BLaER1 (cell line): ENCODE measurements around the gene SLC22A23.
"Not testable (repeated sequence)": the region's sequence is repeated elsewhere in the genome, so short reads cannot be mapped to it uniquely, and the experiment has no call there.

ENCODE experiments used
- H3K27ac ChIP-seq: shearing (Covaris generic); formaldehyde crosslinking; 2 replicates; pipeline ENCODE4 v1.8.1; 2022
- H3K27me3 ChIP-seq: shearing (Covaris generic); formaldehyde crosslinking; 2 replicates; pipeline ENCODE4 v1.8.1; 2022
- H3K36me3 ChIP-seq: shearing (Covaris generic); formaldehyde crosslinking; 2 replicates; pipeline ENCODE4 v1.8.1; 2022
- H3K4me1 ChIP-seq: shearing (Covaris generic); formaldehyde crosslinking; 2 replicates; pipeline ENCODE4 v1.8.1; 2022
- H3K4me2 ChIP-seq: shearing (Covaris generic); formaldehyde crosslinking; 2 replicates; pipeline ENCODE4 v1.8.1; 2022
- H3K4me3 ChIP-seq: shearing (Covaris generic); formaldehyde crosslinking; 2 replicates; pipeline ENCODE4 v1.8.1; 2022
- H3K9ac ChIP-seq: shearing (Covaris generic); formaldehyde crosslinking; 2 replicates; pipeline ENCODE4 v1.8.1; 2022
- H3K9me3 ChIP-seq: shearing (Covaris generic); formaldehyde crosslinking; 2 replicates; pipeline ENCODE4 v1.8.1; 2022
- H4K20me1 ChIP-seq: shearing (Covaris generic); formaldehyde crosslinking; 2 replicates; pipeline ENCODE4 v1.8.1; 2022
- Cebpa-rat ChIP-seq: shearing (Covaris generic); IDR thresholded peaks from 2 replicates; pipeline ENCODE4 v1.8.1; 2022

SLC22A23 gene

DNA sequence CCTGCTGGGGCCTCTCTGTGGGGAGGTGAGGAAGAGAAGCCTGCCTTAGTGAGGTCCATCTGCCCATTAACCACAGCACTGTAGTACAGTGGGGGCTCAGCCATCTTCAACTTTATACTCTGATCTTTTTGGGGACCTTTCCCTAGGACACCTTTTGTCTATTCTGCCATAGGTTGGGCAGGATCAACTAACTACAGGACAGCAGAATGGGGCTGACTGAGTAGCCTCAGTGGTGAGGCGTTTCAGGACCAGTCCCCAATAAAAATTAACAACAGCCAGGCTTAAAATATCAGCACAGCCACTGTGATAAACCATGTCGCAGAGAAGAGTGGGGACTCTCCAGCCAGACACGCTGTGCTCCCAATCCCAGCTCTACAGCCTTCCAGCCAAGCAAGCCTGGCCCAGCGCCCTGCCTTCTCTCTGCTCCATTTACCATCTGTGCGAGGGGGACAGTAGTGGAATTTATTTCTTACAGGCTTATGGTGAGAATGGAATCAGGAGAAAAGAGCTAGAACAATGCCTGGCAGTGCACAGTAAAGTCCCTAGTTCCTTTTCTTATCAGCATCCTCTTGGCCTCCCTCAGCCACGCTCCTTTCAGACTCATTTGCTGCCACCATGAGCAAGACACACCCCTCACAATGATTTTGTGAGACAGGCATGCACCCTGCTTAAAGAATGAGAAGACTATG lies 75.5 kb downstream of the SLC22A23 start:
- Histone ChIP-seq H3K9ac (no peak overlapping the region), H3K27ac (no peak overlapping the region), H3K4me1 (peaks cover 41% of the 10 kb centered on the region), H3K27me3 (no peaks in the 10 kb centered on the region), H3K4me2 (no peak overlapping the region), H3K36me3 (no peaks in the 10 kb centered on the region; the same call in 1 of the 2 replicates), H3K9me3 (no peaks in the 10 kb centered on the region), H3K4me3 (no peak overlapping the region), H4K20me1 (no peaks in the 10 kb centered on the region)
- TF ChIP-seq Cebpa-rat, result no peak

DNA sequence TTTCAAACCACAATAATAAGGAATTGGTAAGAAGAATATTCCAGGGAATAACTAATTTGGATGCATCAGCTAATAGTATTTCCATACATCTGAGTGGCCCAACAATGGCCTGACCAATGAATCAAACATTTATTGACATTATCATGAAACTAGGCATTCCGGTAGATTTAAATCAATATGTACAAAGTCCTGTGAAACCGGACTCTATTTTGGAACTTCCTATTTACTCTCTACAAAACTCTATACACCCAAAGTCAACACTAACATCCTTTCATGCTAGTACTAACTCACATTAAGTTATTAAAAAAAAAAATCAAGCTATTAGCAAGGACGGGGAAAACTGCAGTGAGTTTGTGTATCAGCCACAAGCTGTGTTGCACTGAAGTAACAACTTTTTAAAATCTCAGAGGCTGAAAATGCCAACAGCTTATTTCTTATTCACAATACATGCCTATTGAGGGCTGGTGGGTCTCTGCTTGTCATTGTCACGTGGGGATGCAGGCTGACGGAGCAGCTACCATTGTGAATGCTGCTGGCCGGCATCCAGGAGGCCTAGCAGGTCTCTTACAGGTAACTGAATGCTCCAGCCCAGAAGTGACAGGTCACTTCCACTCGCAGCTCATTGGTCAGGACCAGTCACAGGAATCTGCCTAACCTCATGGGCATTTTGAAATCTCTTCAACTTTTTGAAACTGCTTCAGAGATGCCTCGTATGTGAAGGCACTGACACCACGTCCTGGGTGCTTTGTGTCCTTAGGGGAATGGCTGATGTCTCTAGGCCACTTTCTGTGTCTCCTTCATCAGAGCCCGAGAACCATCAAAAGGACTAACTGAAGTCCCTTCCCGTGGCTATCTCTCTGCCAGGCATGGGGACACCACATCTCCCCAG lies 76.3 kb downstream of the SLC22A23 start:
- Histone ChIP-seq H3K27ac (no peak overlapping the region), H4K20me1 (no peaks in the 10 kb centered on the region), H3K4me1 (peaks cover 40% of the 10 kb centered on the region), H3K4me2 (no peak overlapping the region), H3K36me3 (no peaks in the 10 kb centered on the region), H3K9me3 (no peaks in the 10 kb centered on the region), H3K9ac (no peak overlapping the region), H3K4me3 (no peak overlapping the region), H3K27me3 (no peaks in the 10 kb centered on the region)
- no peak for TF ChIP-seq Cebpa-rat

DNA sequence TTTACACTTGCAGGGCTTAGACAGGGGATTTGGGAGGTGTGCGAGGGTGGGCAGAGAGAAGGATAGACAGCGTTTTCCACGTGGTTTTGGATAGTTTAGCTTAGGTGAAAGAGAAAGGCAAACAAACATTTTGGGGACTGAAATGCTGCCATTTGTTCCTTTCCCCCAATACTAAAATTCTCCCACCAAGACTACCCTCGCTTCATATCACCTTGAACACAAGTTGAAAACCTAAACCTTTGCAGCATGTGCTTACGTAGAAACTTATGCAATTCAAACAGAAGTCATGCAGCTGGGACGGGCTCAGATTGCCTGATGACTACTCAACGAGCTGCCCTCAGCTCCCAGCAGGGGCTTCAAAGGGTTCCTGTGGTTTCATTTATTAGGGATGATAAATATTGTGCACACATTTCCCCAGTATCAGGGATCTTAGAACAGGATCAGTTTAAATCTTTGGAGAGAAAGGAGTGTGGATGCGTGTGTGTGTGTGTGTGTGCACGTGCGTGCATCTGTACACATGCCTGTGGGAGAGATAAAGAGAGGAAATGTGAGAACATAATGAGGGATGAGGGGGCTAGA lies 77.3 kb downstream of the SLC22A23 start:
- no peaks in the 10 kb centered on the region for H3K36me3 ChIP-seq
- peak overlapping the region; percentile 59 for H3K4me2 ChIP-seq
- no peak overlapping the region for H3K4me3 ChIP-seq
- H3K27ac ChIP-seq, result no peak overlapping the region
- no peaks in the 10 kb centered on the region for H3K9me3 ChIP-seq
- no peaks in the 10 kb centered on the region for H4K20me1 ChIP-seq
- H3K4me1 ChIP-seq, result peaks cover 33% of the 10 kb centered on the region
- no peak overlapping the region for H3K9ac ChIP-seq
- no peaks in the 10 kb centered on the region for H3K27me3 ChIP-seq
- TF ChIP-seq Cebpa-rat, result no peak

GRCh38 chr6:3378808-3379207 lies 78.0 kb downstream of the SLC22A23 start:
- not testable (repeated sequence) for H3K9me3 ChIP-seq, H3K27me3 ChIP-seq, H4K20me1 ChIP-seq, H3K27ac ChIP-seq, H3K9ac ChIP-seq, H3K4me3 ChIP-seq, H3K36me3 ChIP-seq
- H3K4me2 ChIP-seq, result peak overlapping the region; percentile 59
- H3K4me1 ChIP-seq, result peaks cover 34% of the 10 kb centered on the region

- not testable (repeated sequence) for H3K36me3 ChIP-seq, H3K9ac ChIP-seq, H3K27ac ChIP-seq, H3K9me3 ChIP-seq, H3K27me3 ChIP-seq, H4K20me1 ChIP-seq, H3K4me3 ChIP-seq
- H3K4me2 ChIP-seq, result peak overlapping the region; percentile 59
- H3K4me1 ChIP-seq, result peaks cover 35% of the 10 kb centered on the region
Observed at GRCh38 chr6:3378398-3378782, 78.5 kb downstream of the SLC22A23 start.

DNA sequence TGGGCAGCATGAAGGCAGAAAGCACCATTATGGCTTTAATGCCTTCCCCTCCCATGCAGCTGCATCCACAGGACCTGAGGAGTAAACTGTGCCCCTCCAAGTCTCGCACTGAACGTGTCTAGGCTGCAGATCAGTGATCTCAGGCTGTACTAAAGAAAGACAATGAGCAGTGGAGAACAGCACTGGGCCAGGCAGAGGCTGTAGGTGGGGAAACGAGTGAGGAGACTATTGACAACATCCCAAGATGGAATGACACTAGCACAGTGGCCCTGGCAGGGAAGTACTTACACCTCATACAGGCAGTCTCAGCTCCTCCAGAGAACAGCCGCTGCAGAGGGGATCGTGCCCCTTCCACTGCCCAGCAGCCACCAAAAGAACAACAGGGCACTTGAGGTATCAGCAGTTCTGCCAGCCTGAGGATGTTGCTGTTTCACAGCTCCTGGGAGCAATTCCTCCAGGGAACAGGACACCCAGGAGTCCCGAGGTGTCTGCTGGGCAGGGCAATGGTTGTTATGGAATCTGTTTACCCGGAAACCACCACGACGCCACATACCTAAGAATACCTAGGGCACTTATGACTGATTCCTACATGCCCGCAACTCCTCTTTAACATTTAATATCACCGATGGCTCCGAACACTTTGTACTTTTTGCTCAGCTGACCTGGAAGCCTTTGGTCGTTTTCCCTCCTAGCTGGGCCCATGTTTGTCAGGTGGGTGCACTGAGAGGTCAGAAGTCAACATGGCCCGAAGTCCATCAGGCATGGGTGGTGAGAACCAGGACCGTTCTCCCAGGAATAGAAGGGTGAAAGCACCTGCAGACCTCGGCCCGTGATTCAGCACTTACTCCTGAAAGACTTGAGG lies 79.1 kb downstream of the SLC22A23 start:
- H3K4me3 ChIP-seq, result no peak overlapping the region
- peaks cover 41% of the 10 kb centered on the region for H3K4me1 ChIP-seq
- no peak for TF ChIP-seq Cebpa-rat

DNA sequence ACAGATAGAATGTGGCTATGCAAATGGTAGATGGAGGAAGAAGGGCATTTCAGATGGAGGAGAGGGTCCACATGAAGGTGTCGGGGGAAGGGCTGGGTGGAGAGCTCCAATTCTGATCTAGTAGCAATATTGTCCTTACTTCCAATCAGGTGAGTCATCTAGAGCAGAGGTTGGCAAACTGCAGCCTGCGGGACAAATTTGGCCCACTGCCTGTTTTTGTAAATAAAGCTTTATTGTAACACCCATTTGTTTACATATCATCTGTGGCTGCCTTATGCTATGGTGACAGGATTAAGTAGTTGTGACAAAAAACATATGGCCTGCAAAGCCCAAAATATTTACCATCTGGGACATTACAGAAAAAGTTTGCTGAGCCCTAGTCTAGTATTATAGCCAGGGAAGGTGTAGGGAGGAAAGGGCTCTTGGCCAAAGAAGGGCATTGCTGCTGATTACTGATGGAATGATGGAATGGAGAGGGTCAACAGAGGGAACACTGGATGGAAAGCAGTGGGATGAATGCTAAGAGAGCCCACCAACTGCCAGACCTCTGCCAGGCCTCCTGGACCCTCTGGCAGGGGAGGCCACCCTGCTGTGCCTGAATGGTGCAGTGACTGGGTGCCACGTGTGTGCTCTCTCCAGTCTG lies 79.8 kb downstream of the SLC22A23 start:
- TF ChIP-seq Cebpa-rat, result no peak
- no peaks in the 10 kb centered on the region for H3K36me3 ChIP-seq
- H3K4me2 ChIP-seq, result 0 out of 2 replicates have a peak overlapping the region, but pooled peaks have one; percentile 59
- no peaks in the 10 kb centered on the region for H3K27me3 ChIP-seq
- H3K4me3 ChIP-seq, result no peak overlapping the region
- H4K20me1 ChIP-seq, result no peaks in the 10 kb centered on the region
- H3K9me3 ChIP-seq, result no peaks in the 10 kb centered on the region
- peaks cover 48% of the 10 kb centered on the region for H3K4me1 ChIP-seq
- H3K27ac ChIP-seq, result no peak overlapping the region
- no peak overlapping the region for H3K9ac ChIP-seq

More for the DNA sequence above, 79.1 kb downstream of the SLC22A23 start:
- Histone ChIP-seq H3K36me3 (no peaks in the 10 kb centered on the region), H3K9ac (no peak overlapping the region), H3K27me3 (no peaks in the 10 kb centered on the region), H3K27ac (no peak overlapping the region), H3K4me2 (peak overlapping the region; percentile 59), H4K20me1 (no peaks in the 10 kb centered on the region), H3K9me3 (no peaks in the 10 kb centered on the region)

GRCh38 chr6:3376064-3376463 lies 80.8 kb downstream of the SLC22A23 start:
- Histone ChIP-seq H4K20me1 (no peaks in the 10 kb centered on the region), H3K4me1 (peaks cover 49% of the 10 kb centered on the region), H3K9me3 (no peaks in the 10 kb centered on the region), H3K9ac (no peak overlapping the region), H3K36me3 (no peaks in the 10 kb centered on the region), H3K4me2 (no peak overlapping the region), H3K4me3 (no peak overlapping the region), H3K27me3 (no peaks in the 10 kb centered on the region), H3K27ac (no peak overlapping the region)
- TF ChIP-seq Cebpa-rat, result no peak

- peak overlapping the region; percentile 40 for H3K27ac ChIP-seq
- H3K9me3 ChIP-seq, result no peaks in the 10 kb centered on the region
- TF ChIP-seq Cebpa-rat, result no peak
- H3K4me2 ChIP-seq, result peak overlapping the region; percentile 46
- H3K4me3 ChIP-seq, result no peak overlapping the region
- peaks cover 34% of the 10 kb centered on the region for H3K4me1 ChIP-seq
- H3K27me3 ChIP-seq, result no peaks in the 10 kb centered on the region
- no peaks in the 10 kb centered on the region for H4K20me1 ChIP-seq
- H3K36me3 ChIP-seq, result no peaks in the 10 kb centered on the region
- no peak overlapping the region for H3K9ac ChIP-seq
Observed at GRCh38 chr6:3373597-3374203, 83.2 kb downstream of the SLC22A23 start.
